Measurements from ENCODE around the gene CGRRF1.

Gene CGRRF1

GRCh38 chr14:54567639-54568561, 58.2 kb downstream of the CGRRF1 start:
- Histone ChIP-seq H3K4me3 (ENCODE audit: insufficient read length, low read depth) (peak overlapping the region; percentile 71), H3K9ac (ENCODE audit: insufficient read length, low read depth) (peak overlapping the region; percentile 77), H3K36me3 (ENCODE audit: insufficient read depth, insufficient read length, low read length) (peaks cover 47% of the 10 kb centered on the region), H3K4me1 (ENCODE audit: insufficient read depth, insufficient read length) (peaks cover 2% of the 10 kb centered on the region), H3K27me3 (ENCODE audit: insufficient read depth, insufficient read length) (peaks cover 8% of the 10 kb centered on the region), H3K9me3 (ENCODE audit: insufficient read depth, low read length) (peaks cover 14% of the 10 kb centered on the region)
- DNase-seq (ENCODE audit: low read depth, low spot score): peak; percentile 30
- TF ChIP-seq SUZ12 (IDR thresholded peaks at IDR 0.05; ENCODE audit: extremely low read depth, insufficient read depth, insufficient read length) (no peak), ZNF274 (IDR thresholded peaks at IDR 0.05; ENCODE audit: low read depth, low read length) (no peak), YY1 (IDR thresholded peaks at IDR 0.05; ENCODE audit: insufficient read depth, insufficient read length) (no peak)

GRCh38 chr14:54568821-54569595, 59.3 kb downstream of the CGRRF1 start:
- TF ChIP-seq SUZ12 (IDR thresholded peaks at IDR 0.05; ENCODE audit: extremely low read depth, insufficient read depth, insufficient read length): no peak
- no peak for TF ChIP-seq ZNF274 (IDR thresholded peaks at IDR 0.05; ENCODE audit: low read depth, low read length)
- no peak for TF ChIP-seq YY1 (IDR thresholded peaks at IDR 0.05; ENCODE audit: insufficient read depth, insufficient read length)
- no peak for DNase-seq (ENCODE audit: low read depth, low spot score)
- Histone ChIP-seq H3K4me3 (ENCODE audit: insufficient read length, low read depth) (peak overlapping the region; percentile 4), H3K27me3 (ENCODE audit: insufficient read depth, insufficient read length) (peaks cover 8% of the 10 kb centered on the region), H3K4me1 (ENCODE audit: insufficient read depth, insufficient read length) (peaks cover 2% of the 10 kb centered on the region), H3K36me3 (ENCODE audit: insufficient read depth, insufficient read length, low read length) (peaks cover 58% of the 10 kb centered on the region), H3K9me3 (ENCODE audit: insufficient read depth, low read length) (peaks cover 16% of the 10 kb centered on the region), H3K9ac (ENCODE audit: insufficient read length, low read depth) (peak overlapping the region; percentile 42)

- Histone ChIP-seq H3K9me3 (ENCODE audit: insufficient read depth, low read length) (peaks cover 16% of the 10 kb centered on the region), H3K9ac (ENCODE audit: insufficient read length, low read depth) (no peak overlapping the region), H3K36me3 (ENCODE audit: insufficient read depth, insufficient read length, low read length) (peaks cover 66% of the 10 kb centered on the region), H3K27me3 (ENCODE audit: insufficient read depth, insufficient read length) (no peaks in the 10 kb centered on the region), H3K4me3 (ENCODE audit: insufficient read length, low read depth) (no peak overlapping the region), H3K4me1 (ENCODE audit: insufficient read depth, insufficient read length) (peaks cover 2% of the 10 kb centered on the region)
- TF ChIP-seq ZNF274 (IDR thresholded peaks at IDR 0.05; ENCODE audit: low read depth, low read length): no peak
- TF ChIP-seq YY1 (IDR thresholded peaks at IDR 0.05; ENCODE audit: insufficient read depth, insufficient read length): no peak
- no peak for TF ChIP-seq SUZ12 (IDR thresholded peaks at IDR 0.05; ENCODE audit: extremely low read depth, insufficient read depth, insufficient read length)
- no peak for DNase-seq (ENCODE audit: low read depth, low spot score)
Measured at GRCh38 chr14:54570047-54570446, 60.3 kb downstream of the CGRRF1 start.

GRCh38 chr14:54570631-54571415, 61.1 kb downstream of the CGRRF1 start:
- no peak for TF ChIP-seq YY1 (IDR thresholded peaks at IDR 0.05; ENCODE audit: insufficient read depth, insufficient read length)
- TF ChIP-seq SUZ12 (IDR thresholded peaks at IDR 0.05; ENCODE audit: extremely low read depth, insufficient read depth, insufficient read length): no peak
- TF ChIP-seq ZNF274 (IDR thresholded peaks at IDR 0.05; ENCODE audit: low read depth, low read length): no peak
- H3K4me1 ChIP-seq (ENCODE audit: insufficient read depth, insufficient read length): peaks cover 2% of the 10 kb centered on the region
- DNase-seq (ENCODE audit: low read depth, low spot score): no peak
- no peaks in the 10 kb centered on the region for H3K27me3 ChIP-seq (ENCODE audit: insufficient read depth, insufficient read length)
- H3K9ac ChIP-seq (ENCODE audit: insufficient read length, low read depth): no peak overlapping the region
- no peak overlapping the region for H3K4me3 ChIP-seq (ENCODE audit: insufficient read length, low read depth)
- peaks cover 66% of the 10 kb centered on the region for H3K36me3 ChIP-seq (ENCODE audit: insufficient read depth, insufficient read length, low read length)
- peaks cover 16% of the 10 kb centered on the region for H3K9me3 ChIP-seq (ENCODE audit: insufficient read depth, low read length)

GRCh38 chr14:54572316-54572715, 62.6 kb downstream of the CGRRF1 start:
- TF ChIP-seq ZNF274 (IDR thresholded peaks at IDR 0.05; ENCODE audit: low read depth, low read length) (no peak), YY1 (IDR thresholded peaks at IDR 0.05; ENCODE audit: insufficient read depth, insufficient read length) (no peak), SUZ12 (IDR thresholded peaks at IDR 0.05; ENCODE audit: extremely low read depth, insufficient read depth, insufficient read length) (no peak)
- Histone ChIP-seq H3K9me3 (ENCODE audit: insufficient read depth, low read length) (peaks cover 16% of the 10 kb centered on the region), H3K27me3 (ENCODE audit: insufficient read depth, insufficient read length) (no peaks in the 10 kb centered on the region), H3K9ac (ENCODE audit: insufficient read length, low read depth) (no peak overlapping the region), H3K36me3 (ENCODE audit: insufficient read depth, insufficient read length, low read length) (peaks cover 79% of the 10 kb centered on the region), H3K4me1 (ENCODE audit: insufficient read depth, insufficient read length) (peaks cover 2% of the 10 kb centered on the region), H3K4me3 (ENCODE audit: insufficient read length, low read depth) (no peak overlapping the region)
- peak; percentile 39 for DNase-seq (ENCODE audit: low read depth, low spot score)

- Histone ChIP-seq H3K9me3 (ENCODE audit: insufficient read depth, low read length) (peaks cover 16% of the 10 kb centered on the region), H3K4me1 (ENCODE audit: insufficient read depth, insufficient read length) (no peaks in the 10 kb centered on the region), H3K27me3 (ENCODE audit: insufficient read depth, insufficient read length) (no peaks in the 10 kb centered on the region), H3K36me3 (ENCODE audit: insufficient read depth, insufficient read length, low read length) (peaks cover 79% of the 10 kb centered on the region), H3K9ac (ENCODE audit: insufficient read length, low read depth) (no peak overlapping the region), H3K4me3 (ENCODE audit: insufficient read length, low read depth) (no peak overlapping the region)
- DNase-seq (ENCODE audit: low read depth, low spot score): no peak
- TF ChIP-seq YY1 (IDR thresholded peaks at IDR 0.05; ENCODE audit: insufficient read depth, insufficient read length): no peak
- TF ChIP-seq ZNF274 (IDR thresholded peaks at IDR 0.05; ENCODE audit: low read depth, low read length): no peak
- no peak for TF ChIP-seq SUZ12 (IDR thresholded peaks at IDR 0.05; ENCODE audit: extremely low read depth, insufficient read depth, insufficient read length)
Measured at GRCh38 chr14:54574528-54574927, 64.8 kb downstream of the CGRRF1 start.

Measured in NT2/D1 (cell line).